HAP-1 (cell line): ENCODE results near the gene PROSER3.
A peak's percentile ranks its signal among the peaks of the same experiment; 100 is the strongest.

Experiments
- DNase-seq, 2 experiments: peaks; one replicate each; pipeline ENCODE4 v3.0.0-alpha.2; 2016 to 2020; ENCODE audit warnings: low spot score in 2 of 2
- H3K27me3 ChIP-seq: fragments of 250-450 bp; sonication (Bioruptor Pico); 2 replicates; pipeline ENCODE4 v1.5.1; 2020; ENCODE audit warnings: low read depth, mild to moderate bottlenecking, moderate library complexity
- H3K36me3 ChIP-seq: fragments of 250-450 bp; sonication (Bioruptor Pico); replicated peaks from 2 replicates; pipeline ENCODE4 v1.5.1; 2020; ENCODE audit warnings: mild to moderate bottlenecking
- H3K4me1 ChIP-seq: fragments of 250-450 bp; sonication (Bioruptor Pico); 2 replicates; pipeline ENCODE4 v1.5.1; 2020; ENCODE audit warnings: mild to moderate bottlenecking
- H3K4me3 ChIP-seq: fragments of 250-450 bp; sonication (Bioruptor Pico); 2 replicates; pipeline ENCODE4 v1.5.1; 2020; ENCODE audit warnings: mild to moderate bottlenecking, moderate library complexity
- H3K9me3 ChIP-seq: fragments of 250-450 bp; sonication (Bioruptor Pico); 2 replicates; pipeline ENCODE4 v1.5.1; 2020; ENCODE audit warnings: mild to moderate bottlenecking, moderate library complexity
- in situ Hi-C: fragments of 300-500 bp; cut with MboI; formaldehyde crosslinking; loops from 3 replicates; pipeline ENCODE4 v1.14.3; 2020; ENCODE audit warnings: low sequenced_read_pairs, inconsistent platforms, mixed read lengths

PROSER3 gene

GRCh38 chr19:35748106-35749020 lies 9.6 kb upstream of the PROSER3 start, which contains the start of gene LIN37:
LIN37 (plus strand) TSS chr19:35748576; CDS start chr19:35748725, 149 bp downstream.
- in situ Hi-C loops, result no loop called here
- DNase-seq, result peak; percentile 98 to 99
- Histone ChIP-seq H3K9me3 (no peaks in the 10 kb centered on the region), H3K4me3 (peak within 1 kb of the TSS; percentile 78), H3K36me3 (peaks cover 4% of the 10 kb centered on the region), H3K4me1 (peaks cover 7% of the 10 kb centered on the region), H3K27me3 (no peaks in the 10 kb centered on the region)

GRCh38 chr19:35750167-35750566 lies 7.8 kb upstream of the PROSER3 start:
- Histone ChIP-seq H3K9me3 (no peaks in the 10 kb centered on the region), H3K4me1 (peaks cover 4% of the 10 kb centered on the region; the same call in 1 of the 2 replicates), H3K36me3 (peaks cover 9% of the 10 kb centered on the region), H3K27me3 (no peaks in the 10 kb centered on the region), H3K4me3 (no peak overlapping the region)
- DNase-seq, result no peak
- in situ Hi-C loops, result loop anchor here (5.0 kb wide), 1 partner anchor 182 kb away; no protein-coding TSS in a partner anchor

GRCh38 chr19:35751839-35752745 lies 5.9 kb upstream of the PROSER3 start:
- H3K27me3 ChIP-seq, result no peaks in the 10 kb centered on the region
- no peaks in the 10 kb centered on the region for H3K9me3 ChIP-seq
- in situ Hi-C loops, result loop anchor here (5.0 kb wide), 1 partner anchor 180 kb away; no protein-coding TSS in a partner anchor
- peaks cover 6% of the 10 kb centered on the region; the same call in 1 of the 2 replicates for H3K4me1 ChIP-seq
- no peak overlapping the region for H3K4me3 ChIP-seq
- DNase-seq, result no peak
- peaks cover 9% of the 10 kb centered on the region for H3K36me3 ChIP-seq

- peaks cover 7% of the 10 kb centered on the region; the same call in 1 of the 2 replicates for H3K4me1 ChIP-seq
- no peak for DNase-seq
- H3K36me3 ChIP-seq, result peaks cover 9% of the 10 kb centered on the region
- H3K9me3 ChIP-seq, result no peaks in the 10 kb centered on the region
- in situ Hi-C loops, result loop anchor here (5.0 kb wide), 1 partner anchor 179 kb away; no protein-coding TSS in a partner anchor
- H3K4me3 ChIP-seq, result no peak overlapping the region
- no peaks in the 10 kb centered on the region for H3K27me3 ChIP-seq
Observed at GRCh38 chr19:35752746-35753350, 5.1 kb upstream of the PROSER3 start.

GRCh38 chr19:35753634-35754369 lies 4.2 kb upstream of the PROSER3 start:
- Histone ChIP-seq H3K4me3 (no peak overlapping the region), H3K36me3 (peaks cover 9% of the 10 kb centered on the region; the same call in 1 of the 2 replicates), H3K4me1 (peaks cover 6% of the 10 kb centered on the region; the same call in 1 of the 2 replicates), H3K27me3 (no peaks in the 10 kb centered on the region), H3K9me3 (no peaks in the 10 kb centered on the region)
- in situ Hi-C loops, result loop anchor here (5.0 kb wide), 1 partner anchor 178 kb away; no protein-coding TSS in a partner anchor
- DNase-seq, result no peak

- in situ Hi-C loops, result loop anchor here (5.0 kb wide), 1 partner anchor 178 kb away; no protein-coding TSS in a partner anchor
- Histone ChIP-seq H3K4me1 (peaks cover 6% of the 10 kb centered on the region; the same call in 1 of the 2 replicates), H3K36me3 (peaks cover 9% of the 10 kb centered on the region; the same call in 1 of the 2 replicates), H3K4me3 (no peak overlapping the region), H3K27me3 (no peaks in the 10 kb centered on the region), H3K9me3 (no peaks in the 10 kb centered on the region)
- no peak for DNase-seq
Observed at GRCh38 chr19:35754370-35755130, 3.4 kb upstream of the PROSER3 start.

DNA sequence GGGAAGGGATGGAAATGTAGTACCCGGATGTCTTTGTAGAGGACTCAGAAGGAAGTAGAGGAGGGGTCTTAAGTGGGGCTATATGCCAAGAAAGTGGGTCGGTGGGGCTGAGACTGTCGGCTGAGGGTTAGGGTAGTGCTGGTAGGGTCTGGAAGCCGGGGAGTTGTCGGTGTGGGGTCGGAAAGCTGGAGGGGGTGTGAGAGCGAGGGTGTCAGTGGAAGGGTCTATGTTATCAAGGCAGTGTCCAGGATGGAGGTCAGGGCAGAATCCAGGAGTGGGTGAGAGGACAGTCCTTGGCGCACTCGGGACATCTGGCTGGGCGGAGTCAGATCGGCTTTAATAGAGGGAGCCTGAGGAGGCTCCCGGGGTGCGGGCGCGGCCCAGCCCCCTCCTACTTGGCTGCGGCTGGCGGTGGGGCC lies 2.8 kb upstream of the PROSER3 start:
- Histone ChIP-seq H3K4me3 (no peak overlapping the region), H3K9me3 (no peaks in the 10 kb centered on the region), H3K4me1 (peaks cover 6% of the 10 kb centered on the region; the same call in 1 of the 2 replicates), H3K27me3 (no peaks in the 10 kb centered on the region), H3K36me3 (peaks cover 9% of the 10 kb centered on the region; the same call in 1 of the 2 replicates)
- no peak for DNase-seq
- in situ Hi-C loops, result no loop called here

DNA sequence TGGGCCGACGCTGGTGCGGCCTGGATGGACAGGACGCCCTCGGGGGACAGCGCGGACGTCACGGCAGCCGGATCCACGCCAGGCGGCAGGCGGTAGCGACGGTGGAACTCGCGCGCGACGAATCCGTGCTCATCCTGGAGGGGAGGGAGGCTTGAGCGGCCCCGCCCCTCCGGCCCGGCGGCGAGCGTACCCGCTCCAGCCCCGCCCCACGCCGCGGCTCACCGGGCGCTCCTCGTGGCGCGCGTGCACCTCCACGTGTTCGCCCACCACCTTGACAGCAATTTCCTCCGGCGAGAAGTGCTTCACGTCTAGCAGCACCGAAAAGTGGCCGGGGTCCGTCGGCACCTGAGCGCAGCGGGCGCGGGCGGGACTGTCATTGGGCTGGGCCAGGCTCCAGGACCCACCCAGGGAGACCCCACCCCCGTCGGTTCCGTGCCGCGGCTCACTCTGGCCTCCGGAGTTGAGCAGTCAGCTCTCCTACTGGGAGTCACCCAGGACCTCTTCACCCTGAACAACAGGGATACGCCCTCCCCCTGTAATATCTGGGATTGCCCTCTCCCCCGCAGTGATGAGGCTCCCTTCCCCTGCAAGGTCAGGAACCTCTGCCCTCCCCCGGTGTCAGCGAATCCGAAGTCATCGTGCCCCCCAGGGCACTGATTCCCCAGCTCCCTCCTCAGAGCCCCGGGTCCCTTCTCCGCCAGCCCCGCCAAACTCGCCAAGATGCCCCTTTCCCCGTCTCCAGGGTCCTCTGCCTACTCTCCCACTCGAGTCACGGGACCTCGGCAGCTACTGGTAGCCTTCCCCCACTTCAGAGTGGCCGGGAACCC lies 2.2 kb upstream of the PROSER3 start:
- no peak for DNase-seq

GRCh38 chr19:35756377-35757230 lies 1.4 kb upstream of the PROSER3 start, which contains the start of gene HSPB6:
HSPB6 (minus strand) TSS chr19:35757029; CDS start chr19:35757008, 21 bp downstream.
- Histone ChIP-seq H3K36me3 (peaks cover 16% of the 10 kb centered on the region), H3K4me3 (peak within 1 kb of the TSS; percentile 68), H3K27me3 (no peaks in the 10 kb centered on the region), H3K4me1 (peaks cover 6% of the 10 kb centered on the region; the same call in 1 of the 2 replicates), H3K9me3 (no peaks in the 10 kb centered on the region)
- no peak for DNase-seq
- in situ Hi-C loops, result no loop called here

More for the DNA sequence above, 2.2 kb upstream of the PROSER3 start:
- H3K27me3 ChIP-seq, result no peaks in the 10 kb centered on the region
- peaks cover 10% of the 10 kb centered on the region for H3K36me3 ChIP-seq
- H3K4me1 ChIP-seq, result peaks cover 6% of the 10 kb centered on the region; the same call in 1 of the 2 replicates
- H3K4me3 ChIP-seq, result no peak overlapping the region
- H3K9me3 ChIP-seq, result no peaks in the 10 kb centered on the region
- in situ Hi-C loops, result no loop called here

GRCh38 chr19:35757231-35757748 lies 686 bp upstream of the PROSER3 start:
- peak in 1 of 2 experiments; percentile 51 for DNase-seq
- Histone ChIP-seq H3K27me3 (no peaks in the 10 kb centered on the region), H3K36me3 (peaks cover 21% of the 10 kb centered on the region), H3K9me3 (no peaks in the 10 kb centered on the region), H3K4me3 (peak overlapping the region; percentile 68), H3K4me1 (peaks cover 6% of the 10 kb centered on the region; the same call in 1 of the 2 replicates)
- in situ Hi-C loops, result no loop called here
